Esophagus mucosa (tissue), 1 donor: ENCODE results near the gene CCDC172. TPM values are rescaled to one million over a fixed set of nuclear protein-coding genes. Genes with fewer than 3 reads are reported as not detected.
"Not testable (repeated sequence)": the region's sequence is repeated elsewhere in the genome, so short reads cannot be mapped to it uniquely, and the experiment has no call there.

Source experiments
- ATAC-seq: fragments of 200-7000 bp; cut with Tn5 transposase; one replicate; pipeline ENCODE4 v1.9.1; 2020
- total RNA-seq: library from RNA; stranded (reverse); gene quantifications from one replicate; pipeline ENCODE4 v1.2.4, GENCODE V29; 2023
- donor health status: DM: yes; HTN: yes; CAD: no.

Gene CCDC172
- total RNA-seq, 1 donor from 2014 or later, result not detected

DNA sequence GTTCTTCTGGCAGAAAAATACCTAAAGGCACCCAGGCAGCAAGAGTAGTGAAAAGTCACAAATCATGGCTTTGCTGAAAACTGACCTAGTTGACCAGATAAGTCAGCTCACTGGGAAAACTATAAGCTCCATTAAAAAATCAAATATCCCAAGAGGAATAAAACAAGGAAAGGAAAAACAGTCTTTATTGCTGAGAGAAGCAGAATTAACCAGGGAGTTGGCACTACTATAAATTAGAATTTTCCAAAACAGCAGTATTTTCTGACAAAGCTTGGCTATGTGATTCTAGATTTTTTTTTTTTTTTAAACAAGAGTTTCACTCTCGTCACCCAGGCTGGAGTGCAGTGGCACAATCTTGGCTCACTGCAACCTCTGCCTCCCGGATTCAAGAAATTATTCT lies 12.6 kb downstream of the CCDC172 start:
- ATAC-seq, result no peak

DNA sequence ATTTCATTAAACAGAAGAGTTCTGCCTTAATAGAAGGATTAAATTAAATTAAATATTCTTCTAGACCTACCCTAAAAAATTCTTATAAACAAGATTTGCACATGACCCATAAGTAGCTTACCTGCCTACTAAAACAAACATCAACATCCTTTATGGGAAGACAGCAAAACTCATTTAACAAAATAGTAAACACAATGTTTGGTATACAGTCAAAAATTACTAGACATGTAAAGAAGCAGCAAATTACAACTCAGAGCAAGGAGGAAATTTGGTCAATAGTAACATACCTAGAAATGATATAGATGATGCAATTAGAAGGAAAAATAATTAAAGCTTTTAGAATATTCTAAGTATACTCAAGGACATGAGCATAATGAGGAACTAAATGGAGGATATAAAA lies 27.9 kb downstream of the CCDC172 start:
- ATAC-seq, result no peak

DNA sequence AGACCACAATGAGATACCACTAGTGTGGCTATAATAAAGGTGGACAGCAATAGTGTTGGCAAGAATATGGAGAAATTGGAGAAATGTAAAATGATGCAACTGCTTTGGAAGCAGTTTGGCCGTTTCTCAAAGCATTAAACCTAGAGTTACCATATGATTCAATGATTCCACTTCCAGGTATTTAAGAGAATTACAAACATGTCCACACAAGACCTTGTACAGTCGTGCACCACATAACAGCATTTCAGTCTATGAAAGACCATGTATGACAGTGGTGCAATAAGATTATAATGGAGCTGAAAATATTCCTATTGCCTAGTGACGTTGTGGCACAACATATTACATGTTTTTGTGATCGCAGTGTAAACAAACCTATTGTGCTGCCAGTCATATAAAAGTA lies 29.6 kb downstream of the CCDC172 start:
- peak; percentile 58 for ATAC-seq

DNA sequence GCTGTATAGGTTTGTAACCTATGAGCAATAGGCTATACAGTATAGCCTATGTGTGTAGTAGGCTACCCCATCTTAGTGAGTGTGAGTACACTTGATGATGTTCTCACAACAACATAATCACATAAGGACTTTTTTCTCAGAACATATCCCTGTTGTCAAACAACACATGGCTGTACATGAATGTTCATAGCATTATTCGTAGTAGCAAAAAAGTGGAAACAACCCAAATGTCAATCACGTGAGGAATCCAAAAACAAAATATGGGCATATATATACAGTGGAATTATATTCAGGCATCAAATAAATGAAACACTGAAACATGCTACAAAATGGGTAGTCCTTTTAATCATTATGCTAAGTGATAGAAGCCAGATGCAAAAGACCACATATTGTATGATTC lies 31.1 kb downstream of the CCDC172 start:
- no peak for ATAC-seq

DNA sequence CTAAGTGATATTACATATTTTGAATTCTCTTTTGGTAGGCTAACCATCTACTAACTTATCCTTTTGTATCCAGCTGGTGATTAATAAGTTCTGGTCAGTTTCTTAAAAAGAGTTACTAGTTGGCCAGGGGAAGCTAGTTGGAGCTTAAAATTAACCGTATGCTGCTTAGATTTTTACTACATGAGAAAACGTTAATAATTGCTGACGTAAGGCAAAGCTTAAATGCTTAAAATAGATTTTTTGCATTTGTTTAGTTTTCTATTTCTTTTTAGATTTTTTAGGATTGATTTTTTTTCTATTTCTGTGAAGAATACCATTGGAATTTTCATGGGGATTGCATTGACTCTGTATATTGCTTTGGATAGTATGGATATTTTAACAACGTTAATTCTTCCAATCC lies 32.6 kb downstream of the CCDC172 start:
- no peak for ATAC-seq

DNA sequence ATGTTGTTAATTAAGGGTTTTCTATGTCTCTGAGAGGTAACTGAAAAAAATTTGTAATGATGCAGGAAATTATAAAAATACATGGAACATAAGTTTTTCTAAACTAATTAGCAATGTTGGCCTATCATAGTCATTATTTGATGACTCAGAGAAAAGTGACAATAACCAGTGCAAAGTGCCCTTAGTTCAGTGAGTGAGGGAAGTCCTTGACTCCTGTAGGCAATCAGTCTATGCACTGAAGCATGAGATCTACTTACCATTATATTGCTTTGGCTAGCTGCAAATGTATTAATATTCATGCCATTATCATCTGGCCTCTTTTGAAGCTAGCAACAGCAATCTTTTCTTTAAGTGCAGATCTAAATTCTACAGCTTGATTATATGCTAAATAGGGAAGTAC lies 40.6 kb downstream of the CCDC172 start:
- ATAC-seq, result no peak

DNA sequence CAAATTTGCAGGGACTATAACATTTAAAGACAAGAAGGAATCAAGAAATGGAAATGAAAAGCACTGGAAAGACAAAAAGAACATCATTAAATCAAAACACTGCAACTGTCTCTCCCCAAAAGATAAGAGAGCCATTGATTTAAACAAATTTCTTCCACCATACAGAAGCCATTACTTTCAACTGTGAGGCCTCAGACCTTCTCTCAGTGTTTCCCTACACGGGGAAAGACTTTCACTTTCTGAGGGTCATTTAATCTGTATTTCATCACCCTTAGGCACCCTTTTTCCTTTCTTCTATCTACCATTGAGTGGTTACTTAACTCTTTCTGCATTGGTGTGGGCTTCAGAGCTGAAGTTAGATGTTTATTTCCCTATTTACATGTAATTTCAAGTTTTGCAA lies 47.5 kb downstream of the CCDC172 start:
- no peak for ATAC-seq

DNA sequence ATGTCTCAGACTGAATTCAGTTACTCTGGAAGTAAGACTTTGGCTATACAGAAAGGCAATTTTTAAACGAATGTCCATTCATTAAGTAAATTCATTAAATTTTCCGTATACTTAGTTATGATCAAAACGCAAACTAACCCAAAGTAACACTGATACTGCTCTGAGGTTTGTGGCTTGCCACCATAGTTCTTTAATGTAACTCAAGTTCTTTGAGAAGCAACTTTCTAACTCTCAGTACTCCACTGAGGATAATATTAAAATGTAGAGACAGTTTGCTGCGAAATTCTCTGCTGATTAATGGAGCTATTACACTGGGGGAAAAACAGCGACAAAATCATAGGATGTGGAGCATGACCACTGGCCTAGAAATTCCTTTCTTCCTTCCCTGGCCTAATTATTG lies 58.0 kb downstream of the CCDC172 start:
- ATAC-seq, result no peak

DNA sequence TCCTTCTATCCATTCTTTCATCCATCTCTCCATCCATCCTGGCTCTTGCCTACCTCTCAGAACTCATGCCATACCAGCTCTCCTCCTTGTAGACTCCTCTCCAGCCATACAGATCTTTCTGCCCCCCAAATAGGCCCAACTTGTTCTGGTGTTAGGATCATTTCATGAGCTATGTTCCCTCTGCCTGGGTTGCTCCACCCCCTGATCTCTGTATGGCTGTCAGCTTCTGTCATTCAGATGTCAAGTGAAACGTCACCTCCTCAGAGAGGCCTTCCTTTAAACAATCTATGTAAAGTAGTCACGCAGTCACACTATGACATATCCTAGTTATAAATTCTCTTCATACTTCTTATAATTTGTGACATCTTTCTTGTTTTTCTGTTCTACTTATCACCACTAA lies 61.1 kb downstream of the CCDC172 start:
- no peak for ATAC-seq

DNA sequence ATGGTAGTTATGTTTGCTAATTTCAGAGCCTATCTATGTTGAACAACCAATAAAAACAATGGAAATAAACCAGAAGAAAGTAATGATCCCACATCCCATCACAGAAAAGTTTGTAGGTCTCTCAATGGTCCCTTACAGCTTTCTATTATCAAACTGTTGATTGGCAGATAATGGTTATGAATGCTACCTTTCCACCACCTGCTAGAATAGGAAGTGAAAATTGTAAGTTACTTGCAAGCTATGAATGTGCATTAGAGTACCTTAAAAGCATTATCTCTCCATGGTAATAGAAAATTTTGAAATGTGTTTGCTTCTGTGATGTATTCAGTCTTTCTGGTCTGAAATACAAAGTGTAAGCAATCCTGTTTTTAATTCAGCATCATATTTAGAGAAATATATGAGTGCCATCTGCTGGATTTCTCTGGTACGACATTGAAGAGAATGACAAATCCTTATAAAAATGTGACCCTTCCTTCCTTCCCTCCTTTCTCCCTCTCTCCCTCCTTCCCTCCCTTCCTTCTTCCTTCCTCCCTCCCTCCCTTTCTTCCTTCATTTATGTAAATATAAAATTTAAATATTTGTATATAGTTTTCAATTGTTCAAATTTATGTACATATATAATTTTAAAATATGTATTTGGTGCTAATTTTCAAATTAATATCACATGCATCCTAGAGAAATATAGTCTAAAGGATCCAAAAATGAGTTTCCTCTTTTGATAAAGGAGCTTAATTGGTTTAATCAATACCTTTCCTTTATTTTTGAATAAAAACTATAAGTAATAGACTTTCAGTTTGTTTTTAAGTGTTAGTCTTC lies 62.0 kb downstream of the CCDC172 start:
- ATAC-seq, result no peak

DNA sequence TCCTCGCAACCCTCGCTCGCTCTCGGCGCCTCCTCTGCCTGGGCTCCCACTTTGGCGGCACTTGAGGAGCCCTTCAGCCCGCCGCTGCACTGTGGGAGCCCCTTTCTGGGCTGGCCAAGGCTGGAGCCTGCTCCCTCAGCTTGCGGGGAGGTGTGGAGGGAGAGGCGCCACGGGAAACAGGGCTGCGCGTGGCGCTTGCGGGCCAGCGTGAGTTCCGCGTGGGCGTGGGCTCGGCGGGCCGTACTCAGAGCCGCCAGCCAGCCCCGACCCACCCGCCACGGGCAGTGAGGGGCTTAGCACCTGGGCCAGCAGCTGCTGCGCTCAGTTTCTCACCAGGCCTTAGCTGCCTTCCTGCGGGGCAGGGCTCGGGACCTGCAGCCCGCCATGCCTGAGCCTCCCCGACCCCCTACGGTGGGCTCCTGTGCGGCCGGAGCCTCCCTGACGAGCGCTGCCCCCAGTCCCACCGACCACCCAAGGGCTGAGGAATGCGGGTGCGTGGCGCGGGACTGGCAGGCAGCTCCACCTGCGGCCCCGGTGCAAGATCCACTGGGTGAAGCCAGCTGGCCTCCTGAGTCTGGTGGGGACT lies 69.1 kb downstream of the CCDC172 start:
- not testable (repeated sequence) for ATAC-seq

DNA sequence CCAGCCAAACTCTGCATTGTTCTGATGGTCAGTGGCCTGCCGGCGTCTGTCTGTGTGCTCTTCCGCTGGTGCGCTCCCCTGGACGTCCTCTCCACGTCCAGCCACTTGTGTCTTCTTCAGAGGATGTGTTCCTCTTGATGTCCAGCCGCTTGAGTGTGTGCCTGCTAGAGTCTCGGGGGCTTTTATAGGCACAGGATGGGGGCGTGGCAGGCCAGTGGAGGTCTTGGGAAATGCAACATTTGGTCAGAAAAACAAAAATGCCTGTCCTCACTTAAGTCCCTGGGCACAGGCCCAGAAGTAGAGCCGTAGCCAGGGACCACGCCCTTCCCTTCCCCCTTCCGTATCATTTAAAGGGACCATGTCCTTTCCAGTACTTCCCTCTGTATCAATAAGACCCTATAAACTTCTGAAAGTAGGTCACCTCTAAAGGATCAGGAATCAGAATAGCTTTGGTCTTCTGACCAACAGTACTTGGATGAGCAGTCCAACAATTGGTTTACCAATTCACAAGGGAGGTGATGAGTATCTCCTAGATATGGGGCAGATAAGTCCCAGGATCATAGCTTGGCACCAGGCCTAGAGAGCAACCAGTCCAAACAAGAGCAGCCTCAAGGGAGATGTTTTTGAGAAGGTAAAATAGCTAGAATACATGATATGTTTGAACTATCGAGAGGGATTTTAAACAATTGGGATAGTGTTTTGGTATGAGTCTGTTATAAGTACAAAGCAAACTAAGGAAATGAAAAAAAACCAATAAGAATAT lies 71.2 kb downstream of the CCDC172 start:
- no peak for ATAC-seq

DNA sequence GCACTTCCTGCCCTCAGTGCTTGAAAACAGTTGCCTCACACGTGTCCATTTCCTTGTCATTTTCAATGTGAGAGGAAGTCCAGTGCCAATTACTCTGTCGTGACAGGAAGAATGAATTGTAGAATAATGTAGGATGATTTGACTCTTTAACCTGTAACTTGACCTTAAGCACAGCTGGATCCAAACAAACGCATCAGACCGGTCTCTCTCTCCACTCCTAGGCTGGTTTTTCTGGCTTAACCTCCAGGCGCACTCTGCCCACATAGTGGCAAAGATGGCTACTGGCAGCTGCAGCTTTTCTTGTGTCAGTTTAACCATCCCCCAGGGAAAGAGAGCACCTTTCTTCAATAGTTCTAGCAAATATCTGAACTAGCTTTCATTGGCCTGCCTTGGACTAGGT lies 74.0 kb downstream of the CCDC172 start:
- ATAC-seq, result peak; percentile 69

DNA sequence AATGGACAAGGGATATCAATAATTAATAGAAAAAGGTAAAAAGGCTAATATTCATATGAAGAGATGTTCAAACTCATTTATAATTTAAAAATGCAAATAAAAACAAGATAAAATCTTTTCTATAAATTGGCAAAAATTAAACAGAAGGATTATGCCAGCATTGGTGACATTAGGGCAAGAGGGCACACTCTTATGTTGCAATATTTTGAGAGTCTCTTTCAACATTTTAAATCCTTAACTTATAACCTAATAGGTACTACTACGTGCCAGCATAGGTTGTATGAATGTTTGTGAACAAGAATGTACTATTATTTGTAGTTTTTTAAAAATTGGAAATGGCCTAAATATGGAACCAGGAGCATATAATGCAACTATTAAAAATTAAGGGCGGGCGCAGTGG lies 78.6 kb downstream of the CCDC172 start:
- ATAC-seq, result no peak

DNA sequence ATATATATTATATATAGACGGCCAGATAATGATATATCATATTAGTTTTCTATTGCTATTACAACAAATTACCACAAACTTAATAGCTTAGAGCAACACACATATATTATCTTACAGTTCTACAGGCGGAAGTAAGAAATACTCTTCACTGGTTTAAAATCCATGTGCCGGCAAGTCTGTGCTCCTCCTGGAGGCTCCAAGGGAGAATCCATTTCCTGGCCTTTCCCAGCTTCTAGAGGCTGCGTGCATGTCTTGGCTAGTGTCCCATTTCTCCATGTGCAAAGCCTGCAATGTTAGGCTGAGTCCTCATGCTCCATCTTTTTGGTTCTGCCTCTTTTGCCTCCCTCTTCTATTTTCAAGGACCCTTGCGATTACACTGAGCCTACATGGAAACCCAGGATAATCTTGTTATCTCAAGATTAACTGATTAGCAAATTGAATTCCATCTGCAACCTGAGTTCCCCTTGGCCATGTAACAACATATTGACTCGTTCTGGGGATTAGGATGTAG lies 79.5 kb downstream of the CCDC172 start:
- ATAC-seq, result no peak

DNA sequence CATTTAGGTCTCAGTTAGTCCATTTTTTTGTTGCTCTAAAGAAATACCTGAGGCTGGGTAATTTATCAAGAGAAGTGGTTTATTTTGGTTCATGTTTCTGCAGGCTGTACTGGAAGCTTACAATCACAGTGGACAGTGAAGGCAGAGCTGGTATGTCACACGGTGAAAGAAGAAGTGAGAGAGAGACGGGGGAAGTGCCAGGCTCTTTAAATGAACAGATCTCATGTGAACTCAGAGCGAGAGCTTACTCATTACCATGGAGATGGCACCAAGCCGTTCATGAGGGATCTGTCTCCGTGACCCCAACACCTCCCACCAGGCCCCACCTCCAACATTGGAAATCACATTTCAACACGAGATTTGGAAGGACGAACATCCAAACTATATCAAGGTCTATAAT lies 84.5 kb downstream of the CCDC172 start:
- ATAC-seq, result no peak

DNA sequence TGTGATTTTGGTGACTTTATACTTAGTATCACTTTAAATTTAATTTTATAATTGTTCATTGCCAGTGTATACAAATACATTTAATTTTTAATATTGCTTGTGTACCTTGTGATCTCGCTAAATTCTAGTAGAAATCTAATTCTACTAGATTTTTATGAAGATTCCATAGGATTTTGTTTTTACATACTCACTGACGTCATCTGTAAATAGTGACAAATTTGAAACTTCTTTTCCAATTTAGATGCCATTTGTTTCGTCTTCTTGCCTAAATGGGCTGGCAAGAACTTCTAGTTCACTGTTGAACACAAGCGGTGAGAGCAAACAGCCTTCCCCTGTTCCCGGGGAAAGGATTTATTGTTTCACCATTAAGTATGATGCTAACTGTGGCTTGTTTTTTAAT lies 86.1 kb downstream of the CCDC172 start:
- ATAC-seq, result no peak

DNA sequence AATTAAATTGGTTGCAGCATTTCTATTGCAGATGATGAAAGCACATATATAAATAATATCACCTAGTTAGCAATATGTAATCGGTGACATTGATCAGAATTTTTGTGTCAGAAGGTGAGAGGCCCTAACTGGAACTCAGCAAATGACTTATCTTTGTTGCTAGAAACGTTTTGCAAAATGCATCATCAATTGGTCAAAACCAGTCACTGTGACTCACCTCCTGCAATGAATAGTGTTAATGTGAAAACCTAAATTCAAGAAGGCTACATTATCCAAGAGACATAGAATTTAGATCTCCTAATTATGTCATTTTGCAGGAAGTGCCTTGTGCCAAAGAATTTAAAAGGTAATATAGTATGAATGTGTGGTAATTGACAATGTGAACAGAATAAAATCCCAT lies 93.6 kb downstream of the CCDC172 start:
- ATAC-seq, result no peak

DNA sequence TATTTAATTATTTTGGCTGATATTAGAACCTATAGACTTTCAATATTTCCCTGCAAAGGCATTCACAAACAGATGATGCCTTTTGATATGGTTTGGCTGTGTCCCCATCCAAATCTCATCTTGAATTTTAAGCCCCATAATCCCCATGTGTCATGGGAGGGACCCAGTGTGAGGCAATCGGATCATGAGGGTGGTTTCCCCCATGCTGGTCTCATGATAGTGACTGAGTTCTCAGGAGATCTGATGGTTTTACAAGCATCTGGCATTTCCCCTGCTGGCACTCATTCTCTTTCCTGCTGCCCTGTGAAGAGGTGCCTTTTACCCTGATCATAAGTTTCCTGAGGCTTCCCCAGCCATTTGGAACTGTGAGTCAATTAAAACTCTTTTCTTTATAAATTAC lies 94.1 kb downstream of the CCDC172 start:
- ATAC-seq, result no peak

DNA sequence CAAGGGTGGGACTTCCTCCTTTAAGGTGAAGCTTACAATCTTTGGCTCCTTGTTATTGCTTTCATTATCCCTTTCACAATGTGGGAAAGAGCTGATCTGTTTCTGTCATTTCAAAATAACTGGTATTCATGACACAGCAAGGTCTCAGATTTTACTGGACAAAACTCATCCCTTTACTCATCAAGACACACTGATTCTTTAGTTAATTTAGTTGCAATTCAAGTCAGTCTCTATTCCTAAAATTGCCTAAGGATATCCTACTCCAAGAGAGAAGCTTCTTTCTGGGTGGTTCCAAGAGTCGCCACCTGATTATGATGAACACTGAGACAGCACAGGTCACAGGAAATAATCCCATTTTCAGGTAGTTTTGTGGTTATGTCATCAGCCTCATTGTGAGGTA lies 97.6 kb downstream of the CCDC172 start:
- ATAC-seq, result no peak

DNA sequence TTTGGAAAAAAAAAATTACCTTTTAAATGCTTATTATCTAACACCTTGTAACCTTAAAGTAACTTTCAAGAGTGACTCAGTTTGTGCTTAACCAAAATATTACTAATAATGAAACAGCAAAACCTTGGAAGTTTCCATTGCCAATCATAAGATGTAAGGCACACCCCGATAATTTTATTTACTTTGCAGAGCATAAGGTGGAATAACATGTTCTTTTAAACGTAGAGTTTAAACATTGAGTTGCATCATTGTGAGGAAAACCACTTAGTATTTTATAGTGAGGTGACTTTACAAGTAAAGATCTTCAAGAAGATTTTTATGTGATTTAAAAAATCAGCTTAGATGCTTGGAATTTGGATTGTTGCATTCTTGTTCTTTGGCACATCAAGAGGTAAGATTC lies 103.4 kb downstream of the CCDC172 start, which contains the start of gene PNLIPRP3:
TSS of gene PNLIPRP3 (plus strand) at position 177 of the 400 bp plus-strand sequence. CDS start at position 343, 166 bp downstream.
- no peak for ATAC-seq

DNA sequence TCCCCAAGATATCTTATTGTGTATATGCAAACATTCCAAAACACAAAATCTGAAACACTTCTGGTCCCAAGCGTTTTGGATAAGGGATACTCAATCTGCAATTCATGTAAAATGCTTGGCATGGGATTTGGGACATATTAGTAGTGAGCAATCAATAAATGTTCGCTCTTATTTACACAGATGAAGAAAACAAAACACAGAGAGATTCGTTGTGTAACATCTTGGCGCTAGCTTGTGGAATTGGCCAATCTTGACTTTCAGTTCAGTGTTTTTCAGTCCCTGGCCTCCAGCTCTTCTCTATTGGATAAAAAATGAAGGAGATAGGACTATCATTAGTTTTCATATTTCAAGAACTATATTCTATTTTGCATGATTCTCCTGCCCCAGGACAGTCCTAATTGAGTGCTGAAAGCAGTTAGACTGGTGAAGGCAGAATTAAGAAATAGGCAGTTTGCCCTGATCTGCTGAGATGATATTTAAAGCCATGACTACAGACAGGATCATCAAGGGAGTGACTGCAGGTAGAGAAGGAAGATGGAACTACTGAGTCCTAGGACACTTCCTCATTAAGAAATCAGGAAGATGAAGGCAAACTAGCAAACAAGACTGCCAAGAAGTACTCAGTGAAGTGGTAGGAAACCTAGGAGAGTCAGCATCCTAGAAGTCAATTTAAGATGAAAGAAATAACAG lies 105.2 kb downstream of the CCDC172 start:
- ATAC-seq, result peak; percentile 60
